Vagina (tissue), 2 donors: Measurements from ENCODE around the gene PIAS1.

ENCODE experiments used
- POLR2A ChIP-seq, 2 donors: fragments of 450-650 bp; IDR thresholded peaks; one replicate each; pipeline ENCODE4 v1.6.1; 2017; ENCODE audit warnings: antibody characterized with exemption in 2 of 2, mild to moderate bottlenecking in 2 of 2, moderate library complexity in 2 of 2
- POLR2AphosphoS5 ChIP-seq, 2 donors: sonication (generic); formaldehyde crosslinking; IDR thresholded peaks; one replicate each; pipeline ENCODE4 v1.9.0; 2017; ENCODE audit warnings: antibody characterized with exemption in 2 of 2, mild to moderate bottlenecking in 2 of 2, low read depth in 1 of 2; ENCODE audit not compliant: insufficient read depth in 1 of 2

DNA sequence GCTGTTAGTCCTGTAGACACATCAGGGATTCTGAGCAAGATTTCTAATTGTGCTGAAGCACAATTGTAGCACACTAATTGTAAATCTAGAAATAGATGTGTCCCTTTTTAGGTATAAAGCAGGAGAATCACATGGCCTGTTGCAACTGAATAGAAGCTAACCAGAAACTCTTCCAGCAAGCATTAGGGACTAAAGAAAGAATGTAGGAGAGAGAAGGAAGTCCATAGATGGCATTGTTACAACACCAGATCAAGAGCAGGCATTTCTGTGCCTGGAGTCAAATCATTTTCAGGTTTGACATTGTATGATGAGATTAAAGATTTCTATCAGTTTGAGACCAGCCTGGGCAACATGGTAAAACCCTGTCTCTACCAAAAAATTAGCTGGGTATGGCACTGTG is 123.6 kb downstream of the PIAS1 start:
- no peak for TF ChIP-seq POLR2AphosphoS5 (IDR thresholded peaks at IDR 0.05; ENCODE audit: insufficient read depth in 1 of 2, low read depth in 1 of 2)
- no peak for TF ChIP-seq POLR2A (IDR thresholded peaks at IDR 0.05)
